Brain pericyte (primary cell): ENCODE measurements around the gene MCRS1.
"Not testable (repeated sequence)": the region's sequence is repeated elsewhere in the genome, so short reads cannot be mapped to it uniquely, and the experiment has no call there.

Experiments
- DNase-seq: peaks from one replicate; pipeline ENCODE4 v3.0.0-alpha.2; 2012; ENCODE audit warnings: low read depth, low spot score

The MCRS1 gene, protein sequence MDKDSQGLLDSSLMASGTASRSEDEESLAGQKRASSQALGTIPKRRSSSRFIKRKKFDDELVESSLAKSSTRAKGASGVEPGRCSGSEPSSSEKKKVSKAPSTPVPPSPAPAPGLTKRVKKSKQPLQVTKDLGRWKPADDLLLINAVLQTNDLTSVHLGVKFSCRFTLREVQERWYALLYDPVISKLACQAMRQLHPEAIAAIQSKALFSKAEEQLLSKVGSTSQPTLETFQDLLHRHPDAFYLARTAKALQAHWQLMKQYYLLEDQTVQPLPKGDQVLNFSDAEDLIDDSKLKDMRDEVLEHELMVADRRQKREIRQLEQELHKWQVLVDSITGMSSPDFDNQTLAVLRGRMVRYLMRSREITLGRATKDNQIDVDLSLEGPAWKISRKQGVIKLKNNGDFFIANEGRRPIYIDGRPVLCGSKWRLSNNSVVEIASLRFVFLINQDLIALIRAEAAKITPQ

DNA sequence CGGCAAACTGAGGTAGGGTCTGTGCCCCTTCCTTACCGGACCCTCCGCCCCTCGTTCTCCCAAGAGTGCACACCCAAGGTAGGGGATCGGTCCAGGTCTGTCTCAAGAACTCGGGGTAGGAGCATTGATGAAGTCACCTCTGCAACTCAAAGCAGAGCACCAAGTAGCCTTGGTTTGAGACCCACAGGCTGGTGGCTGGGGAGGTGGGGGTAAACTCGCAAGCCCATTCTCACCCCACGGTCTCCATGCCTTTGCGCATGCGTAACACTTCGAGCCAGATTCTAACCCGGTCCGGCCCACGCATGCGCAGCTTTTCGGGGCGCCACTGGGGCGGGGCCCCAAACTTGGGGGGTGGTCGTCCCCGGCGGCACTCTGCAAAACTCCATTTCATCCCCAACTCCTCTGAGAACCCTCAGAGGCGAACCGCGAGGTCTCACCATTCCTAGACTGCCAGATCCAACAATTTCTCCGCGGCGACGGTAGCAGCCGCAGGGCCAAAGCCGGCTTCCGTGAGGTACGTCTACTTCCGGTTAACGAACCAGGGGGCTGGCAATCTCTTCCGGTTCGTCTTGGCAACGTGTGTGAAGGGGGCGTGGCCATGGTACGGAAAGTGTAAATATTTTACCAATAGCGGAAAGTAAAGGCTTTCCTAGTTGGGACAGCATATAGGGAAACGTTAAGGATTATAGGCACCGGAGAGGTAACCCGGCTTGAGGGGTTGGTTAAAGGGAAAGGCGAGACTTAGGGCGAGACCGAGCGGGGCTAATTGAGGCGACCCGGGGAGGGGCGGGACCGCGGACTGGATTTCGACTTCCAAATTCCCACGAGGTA, at the start of gene MCRS1:
TSS of gene MCRS1 (minus strand) at position 532 of the 831 bp plus-strand sequence. CDS start 1,411 bp downstream, outside the sequence.
- peak; percentile 71 for DNase-seq

DNA sequence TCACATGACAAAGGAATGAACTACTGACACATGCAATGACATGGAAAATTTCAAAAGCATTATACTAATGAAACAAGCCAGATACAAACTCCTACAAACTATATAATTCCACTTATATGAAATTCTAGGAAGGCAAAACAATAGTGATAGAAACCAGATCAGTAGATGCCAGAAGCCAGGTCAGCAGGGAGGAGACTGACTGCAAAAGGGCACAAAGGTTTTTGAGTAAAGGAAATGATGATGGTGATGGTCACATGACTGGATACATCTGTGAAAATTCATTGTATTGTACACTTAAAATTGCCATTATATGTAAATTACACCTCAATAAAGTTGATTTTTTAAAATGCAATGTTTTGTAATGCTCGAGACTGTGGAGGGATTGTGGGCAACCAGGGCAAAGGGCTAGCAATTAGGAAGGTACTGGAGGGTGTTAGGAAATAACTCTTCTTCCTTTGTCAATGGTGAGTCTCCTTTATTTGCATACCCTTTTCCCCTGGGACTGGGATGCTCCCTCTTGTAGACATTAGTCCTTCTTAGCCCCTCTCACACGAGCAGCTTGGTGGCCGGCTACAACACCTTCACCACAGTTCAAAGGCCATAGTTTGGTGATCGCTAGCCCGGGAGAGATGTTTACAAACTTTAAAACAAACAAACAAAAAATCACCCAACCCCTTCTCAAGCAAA, 48.7 kb upstream of the MCRS1 start:
- no peak for DNase-seq

DNA sequence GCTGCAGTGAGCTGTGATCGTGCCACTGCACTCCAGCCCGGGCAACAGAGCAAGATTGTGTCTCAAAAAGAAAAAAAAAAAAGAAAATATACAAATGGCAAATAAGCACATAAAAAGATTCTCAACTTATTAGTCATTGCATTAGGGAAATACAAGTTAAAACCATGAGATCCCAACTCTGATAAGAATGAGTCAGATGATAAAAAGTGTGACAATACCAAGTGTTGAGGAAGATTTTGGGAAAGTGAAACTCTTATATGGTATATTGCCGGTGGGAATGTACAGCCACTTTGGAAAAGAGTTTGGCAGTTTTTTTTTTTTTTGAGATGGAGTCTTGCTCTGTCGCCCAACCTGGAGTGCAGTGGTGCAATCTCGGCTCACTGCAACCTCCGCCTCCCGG, 47.8 kb upstream of the MCRS1 start:
- DNase-seq = no peak

DNA sequence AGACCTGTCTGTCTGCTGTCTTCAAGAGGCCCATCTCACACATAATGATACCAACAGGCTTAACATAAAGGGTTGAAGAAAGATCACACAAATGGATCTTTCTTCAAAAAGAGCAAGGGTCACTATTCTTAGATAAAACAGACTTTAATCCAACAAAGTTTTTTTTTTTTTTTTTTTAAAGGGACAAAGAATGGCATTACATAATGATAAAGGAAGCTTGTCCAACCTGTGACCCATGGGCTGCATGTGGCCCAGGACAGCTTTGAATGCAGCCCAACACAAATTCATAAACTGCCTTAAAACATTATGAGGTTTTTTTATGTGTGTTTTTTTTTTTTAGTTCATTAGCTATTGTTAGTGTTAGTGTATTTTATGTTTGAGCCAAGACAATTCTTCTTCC, 44.3 kb upstream of the MCRS1 start:
- no peak for DNase-seq

DNA sequence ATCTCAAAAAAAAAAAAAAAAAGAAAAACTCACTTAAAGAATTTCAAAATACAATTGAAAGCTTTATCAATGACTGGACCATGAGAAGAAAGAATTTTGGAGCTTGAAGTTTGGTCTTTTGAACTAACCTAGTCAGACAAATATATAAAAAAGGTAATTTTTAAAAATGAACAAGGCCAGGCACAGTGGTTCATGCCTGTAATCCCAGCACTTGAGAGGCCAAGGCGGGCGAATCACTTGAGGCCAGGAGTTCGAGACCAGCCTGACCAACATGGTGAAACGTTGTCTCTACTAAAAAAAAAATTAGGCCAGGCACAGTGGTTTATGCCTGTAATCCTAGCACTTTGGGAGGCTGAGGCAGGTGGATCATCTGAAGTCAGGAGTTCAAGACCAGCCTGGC, 42.8 kb upstream of the MCRS1 start:
- not testable (repeated sequence) for DNase-seq

DNA sequence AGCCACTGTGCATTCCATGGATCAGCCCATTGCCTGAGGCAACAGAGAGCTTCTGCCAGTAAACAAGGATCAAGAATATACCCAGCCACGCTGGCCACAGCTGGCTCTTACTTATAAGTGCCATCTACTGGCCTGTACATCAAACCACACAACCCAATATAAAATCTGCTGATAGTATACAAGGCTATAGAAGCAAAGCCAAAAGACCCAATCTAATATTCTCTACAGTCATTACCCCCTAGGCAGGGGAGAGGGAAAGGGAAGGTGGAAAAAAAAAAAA, 41.9 kb upstream of the MCRS1 start:
- DNase-seq = no peak

DNA sequence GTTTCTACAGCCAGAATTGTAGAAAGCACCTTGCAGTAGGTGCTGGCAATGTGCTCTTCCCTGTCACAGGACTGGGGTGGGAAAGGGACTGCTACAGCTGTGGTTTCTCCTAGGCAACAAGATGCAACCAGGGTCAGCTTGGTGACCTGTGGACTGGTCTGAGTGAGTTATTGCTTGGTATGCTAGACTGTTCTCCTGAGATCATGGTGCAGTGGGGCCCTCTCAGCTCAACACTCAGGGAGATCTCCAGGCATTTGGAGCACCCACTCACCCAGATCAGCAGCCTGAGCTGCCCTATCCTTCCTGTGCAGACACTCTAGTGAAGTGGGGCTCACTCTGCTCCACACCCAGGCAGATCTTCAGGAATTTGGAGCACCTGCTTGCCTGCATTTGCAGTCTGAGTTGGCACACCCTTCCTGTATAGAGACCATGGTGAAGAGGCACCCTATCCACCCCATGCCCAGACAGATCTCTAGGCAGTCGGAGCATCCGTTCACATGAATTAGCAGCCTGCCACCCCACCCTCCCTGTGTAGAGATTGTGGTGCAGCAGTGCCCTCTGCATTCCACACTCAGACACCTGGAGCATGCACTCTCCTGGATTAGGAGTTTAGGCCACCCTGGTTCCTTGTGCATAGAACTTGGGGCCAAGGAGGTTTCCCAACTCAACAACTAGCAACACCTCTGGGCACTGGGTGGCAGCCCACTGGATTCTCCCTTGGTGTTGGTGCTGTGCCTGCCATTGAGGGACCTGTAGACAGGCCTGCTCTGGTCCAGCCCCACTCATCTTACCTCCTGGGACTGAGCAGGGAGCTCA, 41.3 kb upstream of the MCRS1 start:
- no peak for DNase-seq

DNA sequence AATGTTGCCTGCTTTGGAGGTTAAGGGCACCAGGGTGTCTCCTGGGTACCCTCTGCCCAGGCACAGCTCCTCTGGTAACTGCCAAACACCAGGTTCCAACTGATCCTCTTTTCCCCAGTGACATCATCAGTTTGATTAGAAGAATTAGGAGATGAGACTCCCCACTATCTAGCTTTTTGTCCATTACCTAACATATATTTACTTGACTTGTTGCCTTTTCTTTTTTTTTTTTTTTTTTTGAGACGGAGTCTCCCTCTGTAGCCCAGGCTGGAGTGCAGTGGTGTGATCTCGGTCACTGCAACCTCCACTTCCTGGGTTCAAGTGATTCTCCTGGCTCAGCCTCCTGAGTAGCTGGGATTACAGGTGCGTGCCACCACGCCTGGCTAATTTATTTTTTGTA, 37.6 kb upstream of the MCRS1 start, which contains the start of gene FAM186B:
TSS of gene FAM186B (minus strand) at position 101 of the 400 bp plus-strand sequence. CDS start 162 bp downstream, outside the sequence.
- not testable (repeated sequence) for DNase-seq

DNA sequence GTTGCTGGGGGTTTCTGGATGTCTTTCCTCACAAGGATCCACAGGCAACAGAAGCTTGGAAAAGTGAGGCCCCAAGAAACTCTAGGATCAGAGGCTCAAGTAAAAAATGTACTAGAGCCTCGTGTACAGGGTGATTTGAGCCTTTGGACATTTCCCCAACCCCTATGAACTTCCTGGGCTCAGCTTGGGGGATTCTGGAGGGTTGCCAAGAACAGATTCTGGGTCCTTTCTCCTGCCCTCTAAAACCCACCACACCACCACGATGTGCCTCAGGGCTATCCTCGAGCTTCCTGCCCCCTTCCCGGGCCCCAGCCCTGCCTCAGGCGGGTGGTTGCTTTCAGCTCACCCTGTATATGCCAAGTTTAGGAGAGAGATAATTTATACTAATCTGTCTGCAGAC, 36.9 kb upstream of the MCRS1 start:
- DNase-seq = no peak

DNA sequence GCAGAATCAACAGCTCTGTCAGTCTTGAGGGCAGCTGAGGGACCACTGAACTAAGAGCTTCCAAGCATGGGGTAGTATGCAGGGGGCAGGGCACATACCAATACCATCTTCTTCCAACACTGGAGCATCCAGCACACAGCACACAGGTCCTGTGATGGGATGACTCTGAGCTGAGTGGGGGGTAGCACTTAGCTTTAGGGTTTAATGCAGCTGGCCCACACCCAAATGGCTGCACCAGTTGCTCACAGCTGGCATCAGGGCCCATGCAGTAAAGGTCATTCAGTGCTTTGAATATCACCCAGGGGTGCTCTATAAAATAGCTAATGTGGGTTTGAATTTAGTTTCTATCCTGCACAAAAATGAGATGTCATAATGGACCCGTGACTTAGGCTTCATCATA, 35.8 kb upstream of the MCRS1 start:
- DNase-seq = no peak

DNA sequence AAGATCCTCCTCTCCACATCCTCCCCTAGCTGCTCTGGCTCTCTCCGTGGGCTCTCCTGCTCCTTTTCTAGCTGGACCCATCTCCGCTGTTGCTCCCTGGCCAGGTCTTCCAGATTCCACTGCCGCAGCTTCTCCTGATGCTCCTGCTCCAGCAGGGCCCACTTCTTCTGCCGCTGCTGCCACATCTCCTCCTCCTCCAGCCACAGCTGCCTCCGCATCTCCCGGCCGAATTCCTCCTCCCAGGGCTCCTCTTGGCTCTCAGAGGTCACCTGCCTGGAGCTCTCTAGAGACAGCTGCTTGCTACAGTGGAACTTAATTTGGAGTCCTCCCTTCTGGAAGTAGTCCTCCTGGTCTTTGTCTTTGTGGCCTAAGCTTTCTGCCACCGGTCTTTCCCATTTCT, 32.0 kb upstream of the MCRS1 start:
- DNase-seq = no peak

DNA sequence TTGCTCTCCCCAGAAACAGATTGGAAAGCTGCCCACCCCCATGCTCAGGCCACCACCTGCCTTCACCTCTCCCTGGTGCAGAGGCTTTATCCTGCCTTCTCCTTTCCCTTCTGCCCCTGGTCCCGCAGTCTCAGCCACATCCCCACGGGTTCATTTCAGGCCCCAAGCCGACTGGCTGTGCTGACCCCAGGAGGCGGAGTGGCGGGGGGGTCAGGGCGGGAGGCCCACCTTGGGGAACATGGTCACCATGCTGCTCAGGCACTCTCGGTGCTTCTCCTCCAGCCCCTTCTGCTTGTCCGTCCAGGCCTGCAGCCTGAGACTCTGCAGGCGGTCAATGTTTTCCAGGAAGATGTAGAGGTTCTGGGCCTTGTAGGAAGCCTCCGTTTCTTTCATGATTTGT, 30.6 kb upstream of the MCRS1 start:
- DNase-seq = no peak

DNA sequence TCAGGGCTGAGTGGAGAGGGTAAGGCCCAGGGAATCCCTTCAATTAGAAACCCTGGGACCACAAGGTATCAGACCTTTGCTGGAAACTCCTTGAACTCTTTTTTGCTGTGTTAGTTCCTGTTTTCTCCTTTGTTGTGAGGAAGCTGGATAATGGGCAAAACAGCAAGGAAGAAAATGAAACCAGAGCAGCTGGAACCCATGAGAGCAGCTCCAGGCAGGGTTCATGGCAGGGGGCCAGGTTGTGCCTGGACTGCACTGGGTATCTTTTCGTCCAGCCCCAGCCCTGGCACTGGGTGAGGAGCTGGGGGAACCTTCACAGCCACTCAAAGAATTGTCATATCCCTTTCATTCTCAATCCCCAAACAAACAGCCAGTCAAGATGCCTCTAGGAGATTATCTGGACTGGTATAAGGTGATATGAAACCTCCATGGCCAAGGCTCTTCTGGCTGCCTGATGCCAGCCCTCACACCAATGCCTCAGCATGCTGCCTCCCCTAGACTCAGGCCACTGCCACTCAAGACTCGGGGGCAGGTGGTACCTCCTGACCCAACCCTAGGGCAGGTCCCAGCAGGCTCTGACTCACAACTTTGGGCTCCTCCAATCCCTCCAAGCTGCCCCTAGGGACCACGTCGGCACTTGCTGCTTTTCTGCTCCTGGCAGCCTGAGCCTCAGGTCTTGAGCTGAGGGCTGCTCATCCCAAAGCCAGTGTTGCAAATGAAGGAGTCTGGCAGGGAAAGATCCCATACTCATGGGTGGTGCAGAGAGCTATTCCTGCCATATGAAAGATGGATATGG, 21.0 kb upstream of the MCRS1 start:
- no peak for DNase-seq

DNA sequence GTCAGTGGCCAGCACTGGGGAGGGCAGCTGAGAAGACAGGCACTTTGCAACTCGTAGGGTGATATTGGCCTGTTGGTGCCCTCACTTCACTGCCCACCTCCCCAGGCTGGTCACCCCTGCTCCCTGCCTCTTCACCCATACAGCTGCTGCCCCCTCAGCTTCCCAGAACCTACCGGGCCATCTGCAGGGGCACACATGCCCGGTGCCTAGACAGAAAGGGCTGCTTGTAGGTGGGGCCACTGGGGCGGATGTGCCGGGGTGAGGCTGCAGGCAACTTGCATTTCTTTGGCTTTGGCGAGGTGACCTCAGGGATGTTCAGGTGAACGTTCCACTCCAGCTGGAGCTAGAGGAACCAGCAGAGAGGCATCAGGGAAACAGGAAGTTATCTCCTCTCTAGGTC, 20.3 kb upstream of the MCRS1 start:
- DNase-seq = no peak

DNA sequence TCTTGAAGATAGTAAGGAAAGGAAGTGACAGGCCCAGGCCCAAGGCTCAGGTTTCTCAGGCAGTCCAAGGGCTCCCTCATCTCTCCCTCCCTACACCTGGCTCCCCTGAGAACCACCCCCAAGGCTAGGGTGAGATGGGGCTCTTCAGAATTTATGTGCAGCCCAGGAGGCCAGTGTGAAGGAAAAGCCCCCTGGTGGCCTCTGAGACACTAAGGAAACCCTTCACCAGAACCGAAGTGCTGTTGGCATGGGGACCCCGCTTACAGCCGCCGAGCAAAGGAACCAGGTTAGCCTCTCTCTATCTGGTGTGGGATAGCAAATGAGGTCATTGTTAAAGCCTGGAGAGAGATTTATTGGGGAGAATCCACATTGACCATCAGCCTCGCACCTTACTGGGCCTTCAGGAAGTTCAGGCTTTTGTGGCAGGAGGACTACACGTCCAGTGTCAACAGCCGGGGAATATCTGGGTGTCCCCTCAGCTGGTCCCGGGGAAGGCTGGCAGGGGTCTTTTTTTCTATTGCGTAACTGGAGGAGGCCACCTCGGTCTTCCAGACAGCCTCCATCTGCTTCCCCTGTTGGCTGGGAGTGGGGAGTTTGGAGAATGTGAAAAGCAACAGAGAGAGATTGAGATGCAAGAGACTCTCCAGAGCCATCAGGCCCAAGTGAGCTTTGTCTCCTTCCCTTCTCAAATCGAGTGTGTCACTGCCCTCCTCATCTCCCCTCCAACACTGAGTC, 19.4 kb upstream of the MCRS1 start:
- DNase-seq = no peak

DNA sequence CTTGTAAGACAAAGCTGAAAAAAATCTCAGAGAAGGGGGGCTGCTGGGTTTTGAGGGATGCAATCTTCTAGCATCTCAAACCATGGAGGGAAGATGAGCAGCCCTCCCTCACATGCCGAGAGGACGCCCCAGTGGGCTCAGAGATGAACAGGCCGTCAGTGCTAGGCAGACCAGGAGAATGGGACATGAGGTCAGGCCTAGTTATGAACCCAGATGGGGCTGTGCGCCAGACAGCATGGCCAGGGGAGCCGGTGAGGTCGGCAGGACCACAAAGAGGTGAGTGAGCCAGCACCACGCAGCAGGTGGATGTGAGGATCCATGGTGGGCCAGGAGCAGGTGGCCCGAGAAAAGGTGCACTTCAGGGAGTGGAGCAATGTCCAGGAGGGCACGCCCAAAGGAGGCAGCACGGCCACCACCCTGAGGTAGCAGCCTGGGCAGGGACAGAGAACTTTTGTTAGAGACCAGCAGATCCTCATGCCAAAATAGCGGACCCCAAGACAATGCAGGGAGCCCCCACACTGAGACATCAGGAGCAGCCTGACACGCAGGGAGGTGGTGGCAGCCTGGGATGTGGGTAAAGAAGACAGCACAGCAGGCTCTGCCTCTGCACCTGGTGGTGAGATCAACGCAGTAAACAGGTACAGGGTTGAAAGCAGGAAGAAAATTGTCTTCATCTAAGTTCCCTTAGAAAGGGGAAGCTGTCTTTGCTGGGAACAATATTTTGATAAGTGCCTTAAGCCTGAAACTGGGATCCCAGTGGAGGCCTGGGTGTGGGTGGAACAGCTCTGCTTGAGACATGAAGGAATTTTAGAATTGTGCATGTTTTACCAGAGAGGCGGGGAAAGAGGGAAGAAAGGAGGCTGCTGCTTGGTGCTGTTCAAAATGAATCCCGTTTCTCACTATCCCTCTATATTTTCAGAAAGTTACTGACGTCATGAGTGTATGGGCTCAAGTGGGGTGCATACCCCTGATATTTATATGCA, 17.8 kb upstream of the MCRS1 start:
- no peak for DNase-seq

DNA sequence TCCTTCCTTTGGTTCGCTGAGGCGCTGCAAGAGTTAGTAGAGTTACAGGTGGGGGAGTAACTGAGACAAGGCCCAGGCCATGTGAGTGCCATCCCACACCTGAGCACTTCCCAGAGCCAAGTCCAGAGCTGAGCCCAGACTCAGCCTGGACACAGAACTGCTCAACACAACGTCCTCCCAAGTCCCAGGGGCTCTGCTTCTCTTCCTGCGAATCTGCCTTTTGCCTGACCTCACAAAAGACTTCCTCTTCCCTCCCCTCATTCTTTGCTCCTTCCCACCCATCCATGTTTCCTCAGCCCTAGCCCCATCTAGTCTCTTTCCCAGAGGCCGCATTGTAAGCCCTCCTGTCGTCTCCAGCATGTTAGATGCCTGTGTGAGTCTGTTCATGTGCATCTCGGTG, 16.6 kb upstream of the MCRS1 start:
- no peak for DNase-seq

DNA sequence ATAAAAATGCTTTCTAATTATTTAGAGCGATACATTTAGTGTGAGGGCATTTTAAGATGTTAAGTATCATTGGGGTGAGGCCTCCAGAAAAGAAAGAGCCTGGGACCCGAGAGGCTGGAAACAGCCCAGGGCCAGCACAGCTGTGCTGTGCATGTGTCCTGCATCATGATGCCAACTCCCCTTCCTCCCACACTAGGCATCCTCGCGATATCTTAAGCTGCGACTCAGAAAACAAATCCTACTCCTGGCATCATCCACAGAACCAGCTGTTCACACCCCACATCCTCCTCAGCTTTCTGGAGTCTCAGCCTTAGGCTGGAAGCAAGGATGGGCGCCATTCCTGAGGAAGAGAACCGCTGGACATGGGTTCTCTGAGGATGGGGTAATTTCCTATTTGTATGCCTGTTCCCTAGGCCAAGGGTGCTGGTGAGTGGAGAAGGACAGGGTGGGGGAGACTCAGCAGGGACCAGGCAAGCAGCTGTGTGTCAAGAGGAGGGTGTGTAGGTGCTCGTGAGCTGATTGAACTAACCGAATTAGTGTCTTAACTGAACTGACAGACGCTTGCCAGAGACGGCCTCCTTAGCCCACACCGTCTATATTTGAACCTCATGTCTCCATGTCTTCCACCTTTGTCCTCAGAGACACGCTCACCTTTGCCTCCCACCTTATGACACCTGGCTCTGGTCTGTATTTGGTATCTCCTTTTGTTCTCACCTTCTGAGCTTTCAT, 15.6 kb upstream of the MCRS1 start:
- DNase-seq = no peak
